OCI-LY7 (cell line): ENCODE results near the gene MEOX2. TPM values are rescaled to one million over a fixed set of nuclear protein-coding genes. Genes with fewer than 3 reads are reported as not detected.

ENCODE experiments used
- BruUV-seq: library from RNA; stranded (reverse); fragments of 400-500 nt; replicated peaks from 2 replicates; lab custom pipeline; 2021; lab: Mats Ljungman, UMichigan
- CTCF ChIA-PET: fragments of 300-600 bp; sonication (Branson Sonifier 250); formaldehyde crosslinking; loops from one replicate; lab custom pipeline; 2022; ENCODE audit warnings: antibody characterized with exemption; ENCODE audit not compliant: unreplicated experiment; lab: Charles Lee
- POLR2A ChIA-PET: fragments of 300-600 bp; sonication (Branson Sonifier 250); formaldehyde crosslinking; loops from one replicate; lab custom pipeline; 2022; ENCODE audit warnings: antibody characterized with exemption; lab: Charles Lee
- DNase-seq: peaks from one replicate; pipeline ENCODE4 v3.0.0-alpha.2; 2015; ENCODE audit warnings: low spot score
- H2AFZ ChIP-seq: fragments of 200-600 bp; sonication (generic), shearing (Covaris generic); 2 replicates; pipeline ENCODE4 v1.6.1; 2014; ENCODE audit warnings: mild to moderate bottlenecking, antibody characterized with exemption, low read length, moderate library complexity
- H3K27ac ChIP-seq: fragments of 200-600 bp; sonication (generic); 2 replicates; pipeline ENCODE4 v1.5.1; 2014; ENCODE audit warnings: mixed run types, low read depth, mild to moderate bottlenecking, moderate library complexity, low read length, inconsistent platforms; ENCODE audit not compliant: poor library complexity, severe bottlenecking
- H3K36me3 ChIP-seq: fragments of 200-600 bp; sonication (generic); 2 replicates; pipeline ENCODE4 v1.6.1; 2014; ENCODE audit warnings: mild to moderate bottlenecking, antibody characterized with exemption, low read length, moderate library complexity, mixed read lengths; ENCODE audit not compliant: insufficient read depth
- H3K4me1 ChIP-seq: fragments of 200-600 bp; sonication (generic); 2 replicates; pipeline ENCODE4 v1.5.1; 2014; ENCODE audit warnings: mild to moderate bottlenecking, low read length; ENCODE audit not compliant: insufficient read depth, poor library complexity, severe bottlenecking
- H3K4me2 ChIP-seq: fragments of 200-600 bp; sonication (generic); 2 replicates; pipeline ENCODE4 v1.6.1; 2014; ENCODE audit warnings: mild to moderate bottlenecking, low read length
- H3K4me3 ChIP-seq: fragments of 200-600 bp; sonication (generic); 2 replicates; pipeline ENCODE4 v1.5.1; 2014; ENCODE audit warnings: mild to moderate bottlenecking, low read depth, low read length; ENCODE audit not compliant: poor library complexity, severe bottlenecking
- H3K79me2 ChIP-seq: fragments of 200-600 bp; sonication (generic); 2 replicates; pipeline ENCODE4 v1.6.1; 2016; ENCODE audit warnings: low read depth, mild to moderate bottlenecking, low read length, moderate library complexity, mixed read lengths; ENCODE audit not compliant: insufficient read depth
- H3K9me2 ChIP-seq: fragments of 200-600 bp; sonication (generic); 2 replicates; pipeline ENCODE4 v1.6.1; 2016; ENCODE audit warnings: mild to moderate bottlenecking, low read length, mixed read lengths; ENCODE audit not compliant: insufficient read depth
- H3K9me3 ChIP-seq: fragments of 200-600 bp; sonication (generic); 2 replicates; pipeline ENCODE4 v1.6.1; 2014; ENCODE audit warnings: mild to moderate bottlenecking, mixed run types, low read length, mixed read lengths
- H4K20me1 ChIP-seq: fragments of 200-600 bp; sonication (generic); 2 replicates; pipeline ENCODE4 v1.6.1; 2014; ENCODE audit warnings: mild to moderate bottlenecking, antibody characterized with exemption, low read length, moderate library complexity, mixed read lengths; ENCODE audit not compliant: insufficient read depth
- EZH2phosphoT487 ChIP-seq: fragments of 200-600 bp; sonication (generic); IDR thresholded peaks from 2 replicates; pipeline ENCODE4 v1.6.1; 2018; ENCODE audit warnings: low read depth, borderline replicate concordance, mild to moderate bottlenecking, mixed run types, antibody characterized with exemption, low read length, moderate library complexity, mixed read lengths
- intact Hi-C: fragments of 100-400 bp; cut with micrococcal nuclease; formaldehyde crosslinking; loops from one replicate; pipeline ENCODE4 v1.10.0; 2022; ENCODE audit not compliant: unreplicated experiment
- total RNA-seq, 2 experiments: library from RNA; depleted of rRNA in 1 of 2; stranded (reverse); fragments of >200 nt in 1 of 2; shearing (Covaris generic) in 1 of 2; gene quantifications; 2 replicates each; pipeline ENCODE4 v1.2.3, GENCODE V29; 2014 to 2022
- TF ChIP-seq, protein P1 (sequence below): fragments of 200-600 bp; sonication (generic); conservative IDR thresholded peaks from 2 replicates; pipeline ENCODE4 v1.5.1; 2014; ENCODE audit warnings: mild to moderate bottlenecking, antibody characterized with exemption, low read length, moderate library complexity, mixed read lengths

The MEOX2 gene
- total RNA-seq, 2 experiments from 2014 or later: not detected

DNA sequence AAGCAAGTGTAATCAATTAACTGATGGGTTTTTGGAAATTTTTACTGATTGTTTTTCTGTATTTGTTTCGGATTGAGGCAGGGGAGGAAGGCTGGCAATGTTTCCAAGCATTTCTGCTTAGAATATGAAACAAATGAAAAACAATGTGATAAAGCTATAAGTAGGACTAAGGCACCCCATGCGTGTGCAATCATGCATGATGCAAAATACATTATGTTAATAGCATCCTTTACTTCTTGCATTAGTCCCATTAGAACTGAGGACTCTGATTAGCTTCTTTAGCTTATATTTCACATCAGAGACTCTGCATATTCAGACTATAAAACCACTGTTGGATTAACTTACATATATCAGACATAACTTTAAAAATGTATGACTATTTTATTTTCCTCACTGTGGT is 76.0 kb downstream of the MEOX2 start:
- Histone ChIP-seq H3K9me3 (no peaks in the 10 kb centered on the region), H3K27ac (no peak overlapping the region), H3K4me2 (no peak overlapping the region), H3K4me1 (no peaks in the 10 kb centered on the region), H3K79me2 (no peaks in the 10 kb centered on the region), H3K4me3 (no peak overlapping the region), H2AFZ (no peak overlapping the region), H3K9me2 (peaks cover 6% of the 10 kb centered on the region; the same call in 1 of the 2 replicates), H4K20me1 (no peaks in the 10 kb centered on the region), H3K36me3 (no peaks in the 10 kb centered on the region)
- DNase-seq: no peak
- BruUV-seq: no TSS peak
- POLR2A ChIA-PET: interaction anchor here (1.3 kb wide), 1 partner anchor 46 kb away, joined by 4 read pairs; no protein-coding TSS in a partner anchor
- CTCF ChIA-PET: no interaction called here
- intact Hi-C loops: no loop called here
- TF ChIP-seq, protein P1, sequence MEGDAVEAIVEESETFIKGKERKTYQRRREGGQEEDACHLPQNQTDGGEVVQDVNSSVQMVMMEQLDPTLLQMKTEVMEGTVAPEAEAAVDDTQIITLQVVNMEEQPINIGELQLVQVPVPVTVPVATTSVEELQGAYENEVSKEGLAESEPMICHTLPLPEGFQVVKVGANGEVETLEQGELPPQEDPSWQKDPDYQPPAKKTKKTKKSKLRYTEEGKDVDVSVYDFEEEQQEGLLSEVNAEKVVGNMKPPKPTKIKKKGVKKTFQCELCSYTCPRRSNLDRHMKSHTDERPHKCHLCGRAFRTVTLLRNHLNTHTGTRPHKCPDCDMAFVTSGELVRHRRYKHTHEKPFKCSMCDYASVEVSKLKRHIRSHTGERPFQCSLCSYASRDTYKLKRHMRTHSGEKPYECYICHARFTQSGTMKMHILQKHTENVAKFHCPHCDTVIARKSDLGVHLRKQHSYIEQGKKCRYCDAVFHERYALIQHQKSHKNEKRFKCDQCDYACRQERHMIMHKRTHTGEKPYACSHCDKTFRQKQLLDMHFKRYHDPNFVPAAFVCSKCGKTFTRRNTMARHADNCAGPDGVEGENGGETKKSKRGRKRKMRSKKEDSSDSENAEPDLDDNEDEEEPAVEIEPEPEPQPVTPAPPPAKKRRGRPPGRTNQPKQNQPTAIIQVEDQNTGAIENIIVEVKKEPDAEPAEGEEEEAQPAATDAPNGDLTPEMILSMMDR: no peak
- no peak for TF ChIP-seq EZH2phosphoT487

DNA sequence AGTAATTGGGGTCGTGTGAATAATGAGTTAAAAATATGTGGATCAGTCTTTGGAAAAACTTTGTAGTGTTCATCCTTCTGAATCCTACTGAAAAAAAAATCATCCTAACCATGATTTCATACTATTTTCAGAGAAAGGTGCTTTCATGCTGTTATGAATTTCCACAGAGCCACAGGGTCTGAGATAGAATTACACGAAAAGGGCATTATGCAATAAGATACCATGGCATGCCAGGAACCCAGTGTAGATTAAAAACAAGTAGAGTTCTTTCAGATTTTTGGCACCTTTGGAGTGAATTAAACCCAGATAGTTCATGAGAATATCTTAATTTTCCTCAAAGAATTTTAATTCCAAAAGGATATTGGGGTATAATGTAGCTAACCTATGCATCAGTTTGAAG is 77.2 kb downstream of the MEOX2 start:
- DNase-seq: no peak
- intact Hi-C loops: no loop called here
- Histone ChIP-seq H3K9me2 (peaks cover 6% of the 10 kb centered on the region; the same call in 1 of the 2 replicates), H3K27ac (no peak overlapping the region), H3K4me1 (no peaks in the 10 kb centered on the region), H3K9me3 (no peaks in the 10 kb centered on the region), H3K4me2 (no peak overlapping the region), H2AFZ (no peak overlapping the region), H3K4me3 (no peak overlapping the region), H4K20me1 (no peaks in the 10 kb centered on the region), H3K36me3 (no peaks in the 10 kb centered on the region), H3K79me2 (no peaks in the 10 kb centered on the region)
- no peak for TF ChIP-seq EZH2phosphoT487
- TF ChIP-seq, protein P1: no peak
- ChIA-PET POLR2A (no interaction called here), CTCF (no interaction called here)
- BruUV-seq: no TSS peak

DNA sequence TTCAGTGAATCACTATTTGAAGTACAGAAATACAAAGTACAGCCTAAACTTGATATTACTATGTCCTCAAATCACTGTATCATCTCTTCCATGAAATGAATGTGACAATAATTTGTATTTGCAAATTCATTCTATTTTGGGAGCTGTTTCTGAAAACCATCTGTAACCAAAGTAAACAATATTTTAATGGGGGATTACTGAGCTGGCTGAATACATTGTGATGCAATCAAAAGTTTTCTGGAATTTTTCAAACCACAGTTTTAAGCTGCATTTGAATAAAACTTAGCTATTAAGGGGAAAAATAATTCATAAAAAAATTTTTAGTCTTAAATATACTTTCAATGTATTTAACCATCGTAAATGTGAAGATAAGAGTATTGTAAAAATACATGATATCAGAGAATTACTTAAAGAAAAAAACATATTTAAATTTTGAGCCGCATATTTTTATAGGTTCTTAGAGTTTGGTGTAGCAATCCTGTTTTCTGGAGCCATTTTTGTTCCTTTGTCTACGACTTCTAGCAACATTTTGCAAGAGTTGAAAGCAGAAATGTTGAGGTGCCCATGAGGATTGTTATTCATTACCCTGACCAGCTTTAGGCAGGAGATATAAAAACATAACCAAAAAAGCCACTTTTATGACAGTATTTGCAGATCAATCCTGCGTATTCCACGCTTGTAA is 78.8 kb downstream of the MEOX2 start:
- BruUV-seq: no TSS peak
- no peak for DNase-seq
- ChIA-PET POLR2A (interaction anchor here (0.6 kb wide), 2 partner anchors 38 to 45 kb away, joined by 4 read pairs; no protein-coding TSS in a partner anchor), CTCF (no interaction called here)
- no peak overlapping the region for H3K27ac ChIP-seq
- no peaks in the 10 kb centered on the region for H4K20me1 ChIP-seq
- H3K4me1 ChIP-seq: no peaks in the 10 kb centered on the region
- intact Hi-C loops: no loop called here
- no peaks in the 10 kb centered on the region for H3K36me3 ChIP-seq
- H3K4me2 ChIP-seq: no peak overlapping the region
- no peak overlapping the region for H3K4me3 ChIP-seq
- H2AFZ ChIP-seq: no peak overlapping the region
- H3K79me2 ChIP-seq: no peaks in the 10 kb centered on the region
- peaks cover 6% of the 10 kb centered on the region; the same call in 1 of the 2 replicates for H3K9me2 ChIP-seq
- TF ChIP-seq EZH2phosphoT487: no peak
- TF ChIP-seq, protein P1: no peak
- no peaks in the 10 kb centered on the region for H3K9me3 ChIP-seq
